Heart left ventricle (tissue), 16 donors: ENCODE data around the gene STK24. TPM values are rescaled to one million over a fixed set of nuclear protein-coding genes. Genes with fewer than 3 reads are reported as not detected.

Source experiments
- ATAC-seq, 4 donors: fragments of 200-7000 bp; cut with Tn5 transposase; one replicate each; pipeline ENCODE4 v1.9.1; 2020 to 2022; ENCODE audit warnings: moderate library complexity in 4 of 4, mild to moderate bottlenecking in 3 of 4, moderate number of reproducible peaks in 1 of 4
- DNase-seq, 5 donors: peaks; one replicate each; pipeline ENCODE4 v3.0.0-alpha.2; 2020
- H3K27ac ChIP-seq, 12 donors: fragments of 200-600 bp; sonication (generic) in 4 of 12; one replicate each; pipeline versions ENCODE4 v1.5.0 to v1.8.0; 2016 to 2022; ENCODE audit warnings: mild to moderate bottlenecking in 2 of 12
- H3K27me3 ChIP-seq, 9 donors: fragments of 200-600 bp; sonication (generic) in 2 of 9; one replicate each; pipeline versions ENCODE4 v1.5.1 to v1.8.0; 2016 to 2022; ENCODE audit warnings: mild to moderate bottlenecking in 3 of 9
- H3K36me3 ChIP-seq, 9 donors: fragments of 200-600 bp; sonication (generic) in 2 of 9; one replicate each; pipeline versions ENCODE4 v1.5.0 to v1.8.0; 2018 to 2022; ENCODE audit warnings: mild to moderate bottlenecking in 2 of 9
- H3K4me1 ChIP-seq, 12 donors: fragments of 200-600 bp; sonication (generic) in 4 of 12; one replicate each; pipeline versions ENCODE4 v1.5.0 to v1.8.0; 2016 to 2022; ENCODE audit warnings: mild to moderate bottlenecking in 3 of 12
- H3K4me3 ChIP-seq, 12 donors: fragments of 200-600 bp; sonication (generic) in 4 of 12; one replicate each; pipeline versions ENCODE4 v1.5.0 to v1.8.0; 2017 to 2022; ENCODE audit warnings: mild to moderate bottlenecking in 9 of 12, moderate library complexity in 4 of 12
- H3K9me3 ChIP-seq, 12 donors: fragments of 200-600 bp; sonication (generic) in 4 of 12; one replicate each; pipeline versions ENCODE4 v1.5.0 to v1.8.0; 2016 to 2022; ENCODE audit warnings: mild to moderate bottlenecking in 1 of 12
- POLR2A ChIP-seq, 2 donors: fragments of 450-650 bp; IDR thresholded peaks; one replicate each; pipeline ENCODE4 v1.6.1; 2017; ENCODE audit warnings: antibody characterized with exemption in 2 of 2, mild to moderate bottlenecking in 2 of 2, moderate library complexity in 2 of 2
- WGBS, 4 donors: extraction: QIAGEN DNeasy Blood & Tissue Kit in 2 of 4; methylation state at CpG; one replicate each; pipeline versions ENCODE4 v1.1.5 to v1.1.7; 2013 to 2018; 5-methylcytosine and 5-hydroxymethylcytosine counted together
- intact Hi-C, 10 donors: fragments of 100-400 bp; cut with DNase I; formaldehyde crosslinking; loops; one replicate each; pipeline versions ENCODE4 v1.11.1 to v1.14.2; 2022
- polyA plus RNA-seq, 2 donors: library from polyadenylated mRNA; stranded (reverse); fragments of 200-250 nt; gene quantifications; one replicate each; pipeline ENCODE4 v1.2.3, GENCODE V29; 2013
- total RNA-seq, 9 donors: library from RNA; depleted of rRNA in 2 of 9; stranded (reverse); fragments of >200 nt in 2 of 9; fragmentation: NEBNext Ultra II Directional in 3 of 9; extraction: Animal tissue kit (Norgen Biotek cat#: 25700) in 3 of 9; gene quantifications; one replicate each; pipeline versions ENCODE4 v1.1.0 to v1.2.4, GENCODE V29; 2016 to 2023
- TF ChIP-seq, protein P1 (sequence below), 12 donors: fragments of 200-600 bp; sonication (generic) in 4 of 12; IDR thresholded peaks; one replicate each; pipeline versions ENCODE4 v1.5.0 to v1.8.0; 2018 to 2022; ENCODE audit warnings: antibody characterized with exemption in 12 of 12, mild to moderate bottlenecking in 5 of 12
- donor health status: ischemic (EF 13 %, LVEDD 7.1; RV severe dilation, severe dysfunction).
- donor health status: healthy with polysubstance abuse.
- donor health status: DM: no; HTN: yes; CAD: no.
- donor health status: DM: no; HTN: no; CAD: no.
- donor health status: ischemic (EF 25% LVEDD 6.9; RV normal size, moderate dysfunction).
- donor health status: ischemic (EF 25% LVEDD 5.7; RV mildly dilated, moderate dysfunction).
- donor health status: healthy.
- donor health status: DM: yes; HTN: yes; CAD: no.
- donor health status: ischemic (EF 35%, LVEDD 5.7; RV mildly dilated, moderate dysfunction).
- donor health status: nonischemic (EF 11% LVEDD 7.7; RV severe dilation, severe dysfunction).
- donor health status: DM: yes; HTN: yes; CAD: no.
- donor health status: PGD.
- donor health status: ischemic (EF 29% LVEDD 5.4; RV normal size, mild dysfunction).
- donor health status: nonischemic (EF 23%, LVEDD 6.1; RV moderate dilation, normal function).

The STK24 gene
- total and polyA plus RNA-seq, 11 donors = 26.6 to 82.6 (median 59.6) TPM

GRCh38 chr13:98514288-98514687 is 62.6 kb downstream of the STK24 start:
- intact Hi-C loops = loop anchor here in 1 of 10 donors (5.0 kb wide), 1 partner anchor 58 kb away; no protein-coding TSS in a partner anchor
- Histone ChIP-seq H3K27me3 (no peaks in the 10 kb centered on the region), H3K4me3 (no peak overlapping the region), H3K9me3 (no peaks in the 10 kb centered on the region), H3K27ac (no peak overlapping the region), H3K4me1 (peaks cover 0 to 82% (median 32%) of the 10 kb centered on the region in 12 donors), H3K36me3 (peaks cover 0 to 23% (median 5%) of the 10 kb centered on the region in 9 donors)
- no peak for TF ChIP-seq POLR2A (IDR thresholded peaks at IDR 0.05)
- TF ChIP-seq, protein P1, sequence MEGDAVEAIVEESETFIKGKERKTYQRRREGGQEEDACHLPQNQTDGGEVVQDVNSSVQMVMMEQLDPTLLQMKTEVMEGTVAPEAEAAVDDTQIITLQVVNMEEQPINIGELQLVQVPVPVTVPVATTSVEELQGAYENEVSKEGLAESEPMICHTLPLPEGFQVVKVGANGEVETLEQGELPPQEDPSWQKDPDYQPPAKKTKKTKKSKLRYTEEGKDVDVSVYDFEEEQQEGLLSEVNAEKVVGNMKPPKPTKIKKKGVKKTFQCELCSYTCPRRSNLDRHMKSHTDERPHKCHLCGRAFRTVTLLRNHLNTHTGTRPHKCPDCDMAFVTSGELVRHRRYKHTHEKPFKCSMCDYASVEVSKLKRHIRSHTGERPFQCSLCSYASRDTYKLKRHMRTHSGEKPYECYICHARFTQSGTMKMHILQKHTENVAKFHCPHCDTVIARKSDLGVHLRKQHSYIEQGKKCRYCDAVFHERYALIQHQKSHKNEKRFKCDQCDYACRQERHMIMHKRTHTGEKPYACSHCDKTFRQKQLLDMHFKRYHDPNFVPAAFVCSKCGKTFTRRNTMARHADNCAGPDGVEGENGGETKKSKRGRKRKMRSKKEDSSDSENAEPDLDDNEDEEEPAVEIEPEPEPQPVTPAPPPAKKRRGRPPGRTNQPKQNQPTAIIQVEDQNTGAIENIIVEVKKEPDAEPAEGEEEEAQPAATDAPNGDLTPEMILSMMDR (IDR thresholded peaks at IDR 0.05) = no peak
- ATAC-seq = no peak
- DNase-seq = no peak
- WGBS, 4 donors = 94 to 97% (median 97%) methylated on average over 1 of the region's 1 CpG

GRCh38 chr13:98513837-98514236 is 63.1 kb downstream of the STK24 start:
- intact Hi-C loops = loop anchor here in 1 of 10 donors (5.0 kb wide), 1 partner anchor 58 kb away; no protein-coding TSS in a partner anchor
- DNase-seq = no peak
- no peak overlapping the region for H3K27ac ChIP-seq
- H3K4me3 ChIP-seq = no peak overlapping the region
- no peaks in the 10 kb centered on the region for H3K27me3 ChIP-seq
- H3K4me1 ChIP-seq = peaks cover under 1 to 82% (median 36%) of the 10 kb centered on the region in 12 donors
- TF ChIP-seq, protein P1 (IDR thresholded peaks at IDR 0.05) = no peak
- TF ChIP-seq POLR2A (IDR thresholded peaks at IDR 0.05) = no peak
- 80 to 96% (median 89%) methylated on average over 2 of the region's 2 CpGs for WGBS, 4 donors
- no peak for ATAC-seq
- H3K9me3 ChIP-seq = no peaks in the 10 kb centered on the region
- H3K36me3 ChIP-seq = peaks cover 0 to 21% (median 1%) of the 10 kb centered on the region in 9 donors

DNA sequence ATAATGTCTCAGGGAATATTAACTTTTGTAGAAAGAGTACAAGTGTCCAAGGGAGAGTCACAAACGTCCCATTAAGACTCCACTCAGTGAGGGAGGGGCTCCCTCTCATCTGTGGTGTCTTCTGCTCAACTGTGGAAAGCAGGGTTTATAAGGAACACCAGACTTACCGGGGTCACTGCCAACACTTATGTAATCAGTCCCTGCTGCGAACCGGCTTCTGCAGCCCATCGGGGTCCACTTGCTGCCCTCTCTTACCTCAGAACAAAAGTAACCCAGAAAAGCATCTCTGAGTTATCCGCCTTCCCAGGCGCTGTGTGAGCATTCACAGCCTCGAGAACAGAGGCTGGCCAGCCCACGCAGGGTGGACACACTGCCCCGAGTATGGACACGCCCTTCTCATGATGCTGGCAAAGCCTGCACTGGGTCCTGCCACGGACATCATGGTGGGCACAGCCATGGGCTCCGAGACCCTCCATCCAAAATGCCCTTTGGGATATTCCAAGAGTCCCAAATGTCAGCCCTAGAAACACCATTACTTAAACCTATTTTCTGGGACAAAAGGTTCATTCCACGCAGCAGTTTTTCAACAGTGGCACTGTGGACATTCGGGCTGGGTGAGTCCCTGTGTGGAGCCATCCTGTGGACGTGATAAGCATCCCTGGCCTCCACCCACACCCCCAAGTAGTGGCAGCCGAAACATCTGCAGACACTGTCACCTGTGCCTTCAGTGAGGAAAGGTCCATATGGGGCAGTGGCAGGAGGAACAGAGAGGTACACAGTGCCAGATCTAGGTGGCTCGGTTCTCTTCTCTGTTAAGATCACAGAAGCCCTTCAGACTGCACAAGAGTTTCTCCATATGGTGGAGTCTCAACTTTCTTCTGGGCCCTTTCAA is 63.9 kb downstream of the STK24 start:
- no peak for TF ChIP-seq POLR2A (IDR thresholded peaks at IDR 0.05)
- TF ChIP-seq, protein P1 (IDR thresholded peaks at IDR 0.05) = no peak
- ATAC-seq (peak in 1 of 4 donors; percentile 35), DNase-seq (no peak)
- no peak overlapping the region for H3K4me3 ChIP-seq
- peaks cover 0 to 12% (median 0%) of the 10 kb centered on the region in 9 donors for H3K36me3 ChIP-seq
- peaks cover 6 to 84% (median 44%) of the 10 kb centered on the region in 12 donors for H3K4me1 ChIP-seq
- no peaks in the 10 kb centered on the region for H3K9me3 ChIP-seq
- no peak overlapping the region for H3K27ac ChIP-seq
- 72 to 80% (median 73%) methylated on average over 11 to 18 of the region's 18 CpGs for WGBS, 4 donors
- H3K27me3 ChIP-seq = no peaks in the 10 kb centered on the region
- intact Hi-C loops = loop anchor here in 1 of 10 donors (5.0 kb wide), 1 partner anchor 59 kb away; no protein-coding TSS in a partner anchor

DNA sequence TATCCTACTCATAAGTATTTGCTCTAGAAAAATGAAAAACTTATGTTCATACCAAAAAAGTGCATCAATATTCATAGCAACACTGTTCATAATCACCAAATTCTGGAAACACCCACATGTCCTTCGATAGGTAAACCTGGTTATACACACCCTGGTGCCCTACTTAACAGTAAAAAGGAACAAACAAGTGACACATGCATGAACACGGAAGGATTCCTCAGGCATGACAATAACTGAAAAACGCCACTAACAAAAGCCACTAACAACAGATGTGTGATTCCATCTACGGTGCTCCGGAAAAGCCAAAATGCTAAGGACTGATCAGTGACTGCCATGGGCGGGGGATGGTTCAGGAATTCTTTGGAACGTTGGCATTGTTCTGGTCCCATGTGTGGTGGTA is 65.5 kb downstream of the STK24 start:
- no peak for DNase-seq
- no peak overlapping the region for H3K4me3 ChIP-seq
- no peak for ATAC-seq
- no peaks in the 10 kb centered on the region for H3K36me3 ChIP-seq
- TF ChIP-seq, protein P1 (IDR thresholded peaks at IDR 0.05) = no peak
- TF ChIP-seq POLR2A (IDR thresholded peaks at IDR 0.05) = no peak
- H3K27ac ChIP-seq = no peak overlapping the region
- H3K9me3 ChIP-seq = no peaks in the 10 kb centered on the region
- H3K27me3 ChIP-seq = no peaks in the 10 kb centered on the region
- H3K4me1 ChIP-seq = peaks cover 13 to 84% (median 56%) of the 10 kb centered on the region in 12 donors
- 93 to 97% (median 96%) methylated on average over 7 of the region's 7 CpGs for WGBS, 4 donors
- intact Hi-C loops = loop anchor here in 1 of 10 donors (5.0 kb wide), 1 partner anchor 61 kb away; no protein-coding TSS in a partner anchor
